HepG2 (cell line): ENCODE results near the gene FAM20C. TPM values are rescaled to one million over a fixed set of nuclear protein-coding genes. Genes with fewer than 3 reads are reported as not detected.

ENCODE experiments used
- ARID3A ChIP-seq: IDR thresholded peaks from 2 replicates; pipeline ENCODE4 v1.6.1; 2012; ENCODE audit warnings: low read depth, low read length, improper control_type of control experiment
- GABPB1 ChIP-seq: IDR thresholded peaks from 2 replicates; pipeline ENCODE4 v1.6.1; 2016; ENCODE audit warnings: mild to moderate bottlenecking, missing genetic modification reagents, moderate library complexity, missing compliant biosample characterization
- HOXA3 ChIP-seq: sonication (generic); formaldehyde crosslinking; IDR thresholded peaks from 2 replicates; pipeline ENCODE4 v1.5.0; 2020; ENCODE audit warnings: missing genetic modification reagents
- MAFF ChIP-seq: IDR thresholded peaks from 2 replicates; pipeline ENCODE4 v1.6.1; 2011; ENCODE audit warnings: low read depth, low read length, improper control_type of control experiment
- MYC ChIP-seq: sonication (generic); formaldehyde crosslinking; IDR thresholded peaks from 2 replicates; pipeline ENCODE4 v1.9.0; 2021; ENCODE audit warnings: missing genetic modification reagents, borderline replicate concordance
- PTBP1 ChIP-seq: fragments of 200-400 bp; formaldehyde crosslinking; IDR thresholded peaks from 2 replicates; pipeline ENCODE4 v1.6.1; 2018; ENCODE audit warnings: low read length, low read depth; ENCODE audit not compliant: poor library complexity, severe bottlenecking
- REL ChIP-seq: sonication (generic); formaldehyde crosslinking; conservative IDR thresholded peaks from 2 replicates; pipeline ENCODE4 v1.8.0; 2022; ENCODE audit warnings: mild to moderate bottlenecking, missing genetic modification reagents, moderate library complexity
- TCF12 ChIP-seq, 2 experiments: fragments of 450-650 bp in 1 of 2; sonication (generic) in 1 of 2; formaldehyde crosslinking in 1 of 2; IDR thresholded peaks; 2 replicates each; pipeline versions ENCODE4 v1.6.1 to v1.8.0; 2017 to 2022; ENCODE audit warnings: antibody characterized with exemption in 1 of 2, mild to moderate bottlenecking in 1 of 2, missing genetic modification reagents in 1 of 2, moderate library complexity in 1 of 2
- ZBTB38 ChIP-seq: sonication (generic); formaldehyde crosslinking; IDR thresholded peaks from 2 replicates; pipeline ENCODE4 v1.5.1; 2020; ENCODE audit warnings: mild to moderate bottlenecking, missing genetic modification reagents
- ZBTB4 ChIP-seq: sonication (generic); formaldehyde crosslinking; IDR thresholded peaks from 2 replicates; pipeline ENCODE4 v1.4.0; 2020; ENCODE audit warnings: missing genetic modification reagents, mild to moderate bottlenecking, borderline replicate concordance
- ZFY ChIP-seq: sonication (generic); formaldehyde crosslinking; IDR thresholded peaks from 2 replicates; pipeline ENCODE4 v1.4.0; 2020; ENCODE audit warnings: missing genetic modification reagents
- ZNF335 ChIP-seq: sonication (generic); formaldehyde crosslinking; IDR thresholded peaks from 2 replicates; pipeline ENCODE4 v1.4.0; 2020; ENCODE audit warnings: missing genetic modification reagents
- ZNF484 ChIP-seq: sonication (generic); formaldehyde crosslinking; IDR thresholded peaks from 2 replicates; pipeline ENCODE4 v1.5.1; 2020; ENCODE audit warnings: mild to moderate bottlenecking, low read depth, missing genetic modification reagents, borderline replicate concordance
- ZNF510 ChIP-seq: sonication (generic); formaldehyde crosslinking; IDR thresholded peaks from 2 replicates; pipeline ENCODE4 v1.4.0; 2020; ENCODE audit warnings: low read depth, mild to moderate bottlenecking, missing genetic modification reagents
- ZNF557 ChIP-seq: sonication (generic); formaldehyde crosslinking; IDR thresholded peaks from 2 replicates; pipeline ENCODE4 v1.4.0; 2020; ENCODE audit warnings: missing genetic modification reagents
- ZNF644 ChIP-seq: IDR thresholded peaks from 2 replicates; pipeline ENCODE4 v1.6.1; 2016; ENCODE audit warnings: low read depth
- ZNF646 ChIP-seq: sonication (generic); formaldehyde crosslinking; IDR thresholded peaks from 2 replicates; pipeline ENCODE4 v1.9.0; 2021; ENCODE audit warnings: mild to moderate bottlenecking, missing genetic modification reagents
- ZNF850 ChIP-seq: sonication (generic); formaldehyde crosslinking; conservative IDR thresholded peaks from 2 replicates; pipeline ENCODE4 v1.9.0; 2021; ENCODE audit warnings: mild to moderate bottlenecking, missing genetic modification reagents
- polyA plus RNA-seq, 8 experiments: library from polyadenylated mRNA; depleted of rRNA in 3 of 8; stranded (reverse) in 7 of 8; unstranded in 1 of 8; fragments of >200 nt; fragmentation: Illumina TruSeq in 4 of 8; extraction: Trizol in 4 of 8; gene quantifications; 2 replicates each; pipeline versions ENCODE4 v1.2.1 to v1.2.3, GENCODE V29; 2011 to 2016; ENCODE audit warnings: low read depth in 4 of 8, missing spikeins in 1 of 8, mixed read lengths in 1 of 8; ENCODE audit not compliant: insufficient read depth in 1 of 8
- total RNA-seq, 5 experiments: library from RNA; depleted of rRNA; stranded (reverse); fragments of >200 nt; fragmentation: Illumina TruSeq; extraction: Trizol; gene quantifications; 2 replicates each; pipeline ENCODE4 v1.2.3, GENCODE V29; 2016; ENCODE audit warnings: low read depth in 1 of 5

The FAM20C gene
- total and polyA plus RNA-seq, 2 of the 13 experiments (the other 11 are each of a cell fraction or from before 2014, with no cell fraction given): 11.9 to 19.9 TPM

- TF ChIP-seq ZBTB38 (CRISPR knock-in tag) (peak; percentile 76), ZNF335 (0 out of 2 replicates have a peak, but pooled peaks have one; percentile 12), REL (CRISPR knock-in tag) (no peak), ZNF484 (CRISPR knock-in tag) (no peak), ZFY (peak; percentile 36; the same call in 1 of the 2 replicates), MAFF (no peak), HOXA3 (CRISPR knock-in tag) (no peak; the same call in none of the 2 replicates), ZNF644 (CRISPR knock-in tag) (no peak), ZNF850 (CRISPR knock-in tag) (no peak), GABPB1 (CRISPR knock-in tag) (peak; percentile 61), ZNF510 (CRISPR knock-in tag) (no peak), ARID3A (no peak), ZBTB4 (CRISPR knock-in tag) (0 out of 2 replicates have a peak, but pooled peaks have one; percentile 9), MYC (CRISPR knock-in tag) (peak; percentile 81), TCF12 (IDR thresholded peaks at IDR 0.05) (no peak), TCF12 (CRISPR knock-in tag; IDR thresholded peaks at IDR 0.05) (no peak), ZNF557 (no peak), PTBP1 (no peak), ZNF646 (CRISPR knock-in tag) (no peak)
These were observed 27.9 kb downstream of the FAM20C start (continued) for GRCh38 chr7:220151-220841.
